ENCODE data around the gene XKR7. TPM values are rescaled to one million over a fixed set of nuclear protein-coding genes. Genes with fewer than 3 reads are reported as not detected.

Gene XKR7
- total and polyA plus RNA-seq, 5 donors from 2014 or later: 0.07 TPM; not detected in 4

DNA sequence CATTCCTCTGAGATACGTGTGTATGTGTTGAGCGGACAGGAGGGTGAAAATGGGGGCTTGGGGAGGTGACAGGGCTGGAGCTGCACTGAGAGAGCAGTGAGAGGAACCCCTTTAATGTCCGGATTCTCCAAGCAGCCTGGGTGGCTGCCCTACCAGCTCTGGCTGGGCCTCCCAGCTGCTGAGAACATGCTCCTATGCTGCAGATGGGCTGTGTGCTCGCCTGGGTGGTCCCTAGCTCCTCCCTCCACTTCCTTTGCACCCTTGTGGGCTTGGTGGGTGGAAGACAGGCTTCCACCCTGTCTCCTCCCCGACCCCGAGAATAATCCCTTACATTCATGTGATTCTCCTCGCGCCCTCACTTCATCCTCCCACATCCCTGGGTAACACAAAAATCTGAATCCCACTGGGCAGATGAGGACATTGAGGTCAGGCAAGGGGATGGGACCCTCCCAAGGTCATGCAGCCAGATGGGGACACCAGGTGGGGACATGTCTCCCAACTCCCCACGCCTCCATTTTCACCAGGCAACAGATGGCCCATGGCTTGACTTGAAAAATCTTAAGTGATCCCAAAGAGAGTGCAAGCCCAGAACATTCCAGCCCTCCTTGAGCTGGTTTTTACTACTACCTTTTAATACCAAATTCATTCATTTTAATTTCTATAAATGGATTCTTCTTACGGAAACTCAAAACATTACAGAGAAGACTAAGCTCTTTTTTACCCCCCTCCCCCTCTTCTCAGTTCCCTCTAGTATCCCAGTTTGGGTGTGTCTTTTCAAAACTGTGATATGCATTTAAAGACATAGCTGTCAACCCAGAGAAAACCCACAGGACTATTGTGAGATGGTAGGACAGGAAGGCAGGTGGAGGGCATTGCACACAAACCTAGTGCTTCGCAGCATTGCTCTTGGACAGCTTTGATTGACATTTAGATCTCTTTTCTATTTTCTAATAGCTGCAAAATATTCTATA is 11.1 kb upstream of the XKR7 start:
- no peaks in the 10 kb centered on the region for H3K9me3 ChIP-seq (ENCODE audit: control insufficient read depth in 2 of 2, low read length in 2 of 2)
- Mint-ChIP-seq H3K27me3 (peaks cover 27% of the 10 kb centered on the region), H3K9me3 (peaks cover 0 to 3% (median 0%) of the 10 kb centered on the region in 7 donors), H3K27ac (no peak overlapping the region), H3K4me3 (no peak overlapping the region), H3K36me3 (no peaks in the 10 kb centered on the region), H3K4me1 (peaks cover 0 to 5% (median 3%) of the 10 kb centered on the region in 4 donors)
- H3K4me1 ChIP-seq (ENCODE audit: control insufficient read depth, insufficient read depth, low read length, poor library complexity, severe bottlenecking): no peaks in the 10 kb centered on the region
- H3K36me3 ChIP-seq (ENCODE audit: control insufficient read depth, insufficient read depth, low read length): no peaks in the 10 kb centered on the region
- peaks cover 3% of the 10 kb centered on the region for H3K27me3 ChIP-seq (ENCODE audit: control insufficient read depth, insufficient read depth, low read length)
- DNase-seq (no peak), ATAC-seq (ENCODE audit: low read depth in 2 of 2) (no peak)
- no peak overlapping the region for H3K27ac ChIP-seq (ENCODE audit: insufficient read depth, low read length, poor library complexity, severe bottlenecking)
- H3K4me3 ChIP-seq (ENCODE audit: low read depth, low read length): no peak overlapping the region

DNA sequence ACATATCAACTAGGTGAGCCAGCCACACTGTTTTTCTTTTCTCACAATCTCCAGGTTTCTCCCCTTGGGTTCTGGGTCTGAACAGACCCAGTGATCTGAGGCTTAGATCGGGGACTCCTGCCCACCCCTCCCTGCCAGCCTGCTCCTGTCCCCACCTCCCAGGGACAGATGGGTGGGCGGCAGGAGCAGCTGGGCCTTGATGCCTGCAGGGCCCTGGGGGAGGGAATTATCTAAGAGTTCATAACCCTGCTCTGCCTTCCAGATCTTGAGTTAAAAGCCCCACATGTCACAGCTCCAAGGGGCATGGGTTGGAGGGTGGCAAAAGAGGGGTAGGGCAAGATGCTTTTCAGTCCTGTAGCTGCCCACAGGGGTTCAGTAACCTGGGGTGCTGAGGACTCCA is 5.2 kb upstream of the XKR7 start:
- DNase-seq: no peak
- Mint-ChIP-seq H3K36me3 (no peaks in the 10 kb centered on the region), H3K9me3 (peaks cover 0 to 4% (median 0%) of the 10 kb centered on the region in 7 donors), H3K27me3 (peaks cover 24% of the 10 kb centered on the region), H3K4me3 (no peak overlapping the region), H3K27ac (no peak overlapping the region), H3K4me1 (peaks cover 0 to 6% (median 3%) of the 10 kb centered on the region in 4 donors)
- no peak for ATAC-seq (ENCODE audit: low read depth in 2 of 2)
- peaks cover 1% of the 10 kb centered on the region for H3K4me1 ChIP-seq (ENCODE audit: control insufficient read depth, insufficient read depth, low read length, poor library complexity, severe bottlenecking)
- H3K9me3 ChIP-seq (ENCODE audit: control insufficient read depth in 2 of 2, low read length in 2 of 2): no peaks in the 10 kb centered on the region
- H3K27me3 ChIP-seq (ENCODE audit: control insufficient read depth, insufficient read depth, low read length): peaks cover 11% of the 10 kb centered on the region
- no peak overlapping the region for H3K27ac ChIP-seq (ENCODE audit: insufficient read depth, low read length, poor library complexity, severe bottlenecking)
- H3K4me3 ChIP-seq (ENCODE audit: low read depth, low read length): no peak overlapping the region
- no peaks in the 10 kb centered on the region for H3K36me3 ChIP-seq (ENCODE audit: control insufficient read depth, insufficient read depth, low read length)

DNA sequence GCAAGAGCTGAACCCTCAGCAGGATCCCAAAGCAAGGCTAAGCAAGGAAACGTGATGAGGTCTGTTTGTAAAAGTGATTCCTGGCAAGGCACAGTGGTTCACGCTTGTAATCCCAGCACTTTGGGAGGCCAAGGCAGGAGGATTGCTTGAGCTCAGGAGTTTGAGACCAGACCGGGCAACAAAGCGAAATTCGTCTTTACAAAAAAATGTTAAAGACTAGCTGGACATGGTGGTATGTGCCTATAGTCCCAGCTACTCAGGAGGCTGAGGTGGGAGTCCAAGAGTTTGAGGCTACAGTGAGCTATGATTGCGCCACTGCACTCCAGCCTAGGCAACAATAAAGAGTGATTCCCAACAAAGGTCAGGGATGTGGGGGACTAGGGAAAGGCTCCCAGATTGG is 4.1 kb upstream of the XKR7 start:
- H3K27ac ChIP-seq (ENCODE audit: insufficient read depth, low read length, poor library complexity, severe bottlenecking): no peak overlapping the region
- peak overlapping the region in 1 of 4 donors; percentile 1 for H3K4me3 Mint-ChIP-seq

DNA sequence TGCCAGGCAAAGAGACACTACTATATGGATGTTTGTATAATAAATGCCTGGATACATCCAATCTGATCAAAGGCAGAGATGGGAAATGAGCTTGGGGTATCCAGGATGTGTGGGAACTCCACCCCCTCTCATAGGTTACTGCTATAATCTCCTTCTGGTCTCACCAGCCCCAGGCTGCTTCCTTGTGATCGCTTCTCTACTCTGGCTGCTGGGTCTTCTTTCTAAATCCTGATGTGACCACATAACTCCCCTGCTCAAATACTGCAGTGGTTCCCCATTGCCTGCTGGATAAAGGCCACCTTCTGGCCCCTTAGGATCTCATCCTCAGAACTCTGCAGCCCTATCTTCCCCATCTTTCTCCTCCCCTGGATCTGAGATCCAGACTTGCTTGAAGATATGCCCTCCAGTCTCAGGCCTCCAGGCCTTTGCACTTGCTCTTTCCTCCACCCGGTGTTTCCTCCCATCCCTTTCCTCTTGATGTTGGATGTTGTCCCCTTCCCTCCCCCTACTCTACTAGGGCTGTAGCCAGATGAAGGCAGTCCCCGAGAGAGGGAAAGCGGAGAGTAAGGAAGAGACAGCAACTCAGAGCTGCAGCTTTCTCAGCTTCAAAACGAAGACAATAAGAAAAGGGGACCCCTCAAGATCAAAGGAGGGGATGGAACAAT is 828 bp upstream of the XKR7 start:
- Mint-ChIP-seq H3K36me3 (no peaks in the 10 kb centered on the region), H3K9me3 (peaks cover 0 to 4% (median 1%) of the 10 kb centered on the region in 7 donors), H3K4me3 (peak overlapping the region in 3 of 4 donors; percentile 63 to 79 (median 78)), H3K27me3 (peaks cover 44% of the 10 kb centered on the region), H3K4me1 (peaks cover 2 to 12% (median 5%) of the 10 kb centered on the region in 4 donors), H3K27ac (no peak overlapping the region)
- Histone ChIP-seq H3K27ac (ENCODE audit: insufficient read depth, low read length, poor library complexity, severe bottlenecking) (no peak overlapping the region), H3K4me3 (ENCODE audit: low read depth, low read length) (no peak overlapping the region), H3K27me3 (ENCODE audit: control insufficient read depth, insufficient read depth, low read length) (peaks cover 25% of the 10 kb centered on the region), H3K9me3 (ENCODE audit: control insufficient read depth in 2 of 2, low read length in 2 of 2) (no peaks in the 10 kb centered on the region), H3K4me1 (ENCODE audit: control insufficient read depth, insufficient read depth, low read length, poor library complexity, severe bottlenecking) (peaks cover 10% of the 10 kb centered on the region), H3K36me3 (ENCODE audit: control insufficient read depth, insufficient read depth, low read length) (no peaks in the 10 kb centered on the region)
- no peak for DNase-seq
- no peak for ATAC-seq (ENCODE audit: low read depth in 2 of 2)

More for the DNA sequence above, 4.1 kb upstream of the XKR7 start:
- H3K4me1 ChIP-seq (ENCODE audit: control insufficient read depth, insufficient read depth, low read length, poor library complexity, severe bottlenecking): peaks cover 10% of the 10 kb centered on the region
- Mint-ChIP-seq H3K27ac (no peak overlapping the region), H3K36me3 (no peaks in the 10 kb centered on the region), H3K4me1 (peaks cover 2 to 9% (median 5%) of the 10 kb centered on the region in 4 donors), H3K9me3 (peaks cover 0 to 4% (median 1%) of the 10 kb centered on the region in 7 donors), H3K27me3 (peaks cover 30% of the 10 kb centered on the region)
- H3K36me3 ChIP-seq (ENCODE audit: control insufficient read depth, insufficient read depth, low read length): no peaks in the 10 kb centered on the region
- no peak overlapping the region for H3K4me3 ChIP-seq (ENCODE audit: low read depth, low read length)
- ATAC-seq (ENCODE audit: low read depth in 2 of 2) (no peak), DNase-seq (no peak)
- H3K9me3 ChIP-seq (ENCODE audit: control insufficient read depth in 2 of 2, low read length in 2 of 2): no peaks in the 10 kb centered on the region
- peaks cover 11% of the 10 kb centered on the region for H3K27me3 ChIP-seq (ENCODE audit: control insufficient read depth, insufficient read depth, low read length)

DNA sequence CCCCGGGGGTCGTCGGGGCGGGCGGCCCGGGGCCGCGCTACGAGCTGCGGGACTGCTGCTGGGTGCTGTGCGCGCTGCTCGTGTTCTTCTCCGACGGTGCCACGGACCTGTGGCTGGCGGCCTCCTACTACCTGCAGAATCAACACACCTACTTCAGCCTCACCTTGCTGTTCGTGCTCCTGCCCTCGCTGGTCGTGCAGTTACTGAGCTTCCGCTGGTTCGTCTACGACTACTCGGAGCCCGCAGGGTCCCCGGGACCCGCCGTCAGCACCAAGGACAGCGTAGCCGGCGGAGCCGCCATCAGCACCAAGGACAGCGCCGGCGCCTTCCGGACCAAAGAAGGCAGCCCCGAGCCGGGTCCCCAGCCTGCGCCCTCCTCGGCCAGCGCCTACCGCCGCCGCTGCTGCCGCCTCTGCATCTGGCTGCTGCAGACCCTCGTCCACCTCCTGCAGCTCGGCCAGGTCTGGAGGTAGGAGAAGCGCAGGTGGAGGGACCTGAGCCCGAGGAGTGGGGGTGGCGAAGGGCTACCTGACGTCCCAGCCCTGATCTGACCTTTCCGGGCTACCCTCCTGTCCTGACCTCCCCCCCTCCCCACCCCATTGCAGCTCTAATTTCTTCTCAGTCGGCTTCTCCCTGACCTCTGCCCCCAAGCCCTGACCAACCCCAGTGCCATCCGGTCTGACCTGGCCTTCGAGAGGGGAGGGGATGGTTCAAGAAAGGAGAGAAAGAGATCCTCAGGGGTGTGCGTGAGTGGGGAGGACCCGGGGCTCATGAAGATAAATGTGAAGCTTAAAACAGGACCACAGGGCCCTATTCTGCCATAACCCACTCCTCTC is 558 bp downstream of the XKR7 start:
- peak; percentile 71 to 84 (median 74) for DNase-seq
- no peak overlapping the region for H3K27ac Mint-ChIP-seq
- H3K9me3 Mint-ChIP-seq: peaks cover 0 to 4% (median 1%) of the 10 kb centered on the region in 7 donors
- no peak overlapping the region for H3K4me3 ChIP-seq (ENCODE audit: low read depth, low read length)
- H3K4me1 Mint-ChIP-seq: peaks cover 2 to 12% (median 5%) of the 10 kb centered on the region in 4 donors
- no peaks in the 10 kb centered on the region for H3K36me3 Mint-ChIP-seq
- peaks cover 25% of the 10 kb centered on the region for H3K27me3 ChIP-seq (ENCODE audit: control insufficient read depth, insufficient read depth, low read length)
- ATAC-seq (ENCODE audit: low read depth in 2 of 2): peak; percentile 85
- H3K27me3 Mint-ChIP-seq: peaks cover 39% of the 10 kb centered on the region
- H3K4me3 Mint-ChIP-seq: peak overlapping the region; percentile 79 to 87 (median 84)
- H3K27ac ChIP-seq (ENCODE audit: insufficient read depth, low read length, poor library complexity, severe bottlenecking): no peak overlapping the region
- H3K9me3 ChIP-seq (ENCODE audit: control insufficient read depth in 2 of 2, low read length in 2 of 2): no peaks in the 10 kb centered on the region
- H3K36me3 ChIP-seq (ENCODE audit: control insufficient read depth, insufficient read depth, low read length): no peaks in the 10 kb centered on the region
- peaks cover 10% of the 10 kb centered on the region for H3K4me1 ChIP-seq (ENCODE audit: control insufficient read depth, insufficient read depth, low read length, poor library complexity, severe bottlenecking)

DNA sequence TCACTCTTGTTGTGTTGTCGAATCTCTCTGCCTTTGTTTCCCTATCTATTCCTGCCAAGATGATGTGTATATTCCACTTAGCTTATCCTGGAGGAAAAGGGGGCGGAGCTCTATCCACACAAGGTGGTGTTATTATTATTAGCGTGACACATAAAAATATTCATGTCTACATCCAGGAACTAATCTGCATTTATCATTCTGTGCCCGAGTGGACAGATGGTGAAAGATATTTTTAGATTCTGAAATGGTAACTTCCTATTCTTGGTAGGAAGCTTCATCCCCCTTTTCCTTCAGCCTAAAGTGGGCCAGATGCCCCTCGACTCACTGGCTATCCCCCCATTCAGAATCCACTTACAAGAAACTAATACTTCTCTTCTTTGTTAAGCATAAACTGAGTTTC is 2.0 kb downstream of the XKR7 start:
- no peaks in the 10 kb centered on the region for H3K36me3 Mint-ChIP-seq
- ATAC-seq (ENCODE audit: low read depth in 2 of 2) (no peak), DNase-seq (no peak)
- H3K9me3 Mint-ChIP-seq: peaks cover 0 to 4% (median 1%) of the 10 kb centered on the region in 7 donors
- Histone ChIP-seq H3K9me3 (ENCODE audit: control insufficient read depth in 2 of 2, low read length in 2 of 2) (no peaks in the 10 kb centered on the region), H3K36me3 (ENCODE audit: control insufficient read depth, insufficient read depth, low read length) (no peaks in the 10 kb centered on the region), H3K27ac (ENCODE audit: insufficient read depth, low read length, poor library complexity, severe bottlenecking) (no peak overlapping the region), H3K4me3 (ENCODE audit: low read depth, low read length) (no peak overlapping the region), H3K4me1 (ENCODE audit: control insufficient read depth, insufficient read depth, low read length, poor library complexity, severe bottlenecking) (peaks cover 10% of the 10 kb centered on the region), H3K27me3 (ENCODE audit: control insufficient read depth, insufficient read depth, low read length) (peaks cover 25% of the 10 kb centered on the region)
- peaks cover 41% of the 10 kb centered on the region for H3K27me3 Mint-ChIP-seq
- no peak overlapping the region for H3K27ac Mint-ChIP-seq
- H3K4me3 Mint-ChIP-seq: peak overlapping the region in 3 of 4 donors; percentile 8 to 25 (median 22)
- H3K4me1 Mint-ChIP-seq: peaks cover 2 to 12% (median 5%) of the 10 kb centered on the region in 4 donors

DNA sequence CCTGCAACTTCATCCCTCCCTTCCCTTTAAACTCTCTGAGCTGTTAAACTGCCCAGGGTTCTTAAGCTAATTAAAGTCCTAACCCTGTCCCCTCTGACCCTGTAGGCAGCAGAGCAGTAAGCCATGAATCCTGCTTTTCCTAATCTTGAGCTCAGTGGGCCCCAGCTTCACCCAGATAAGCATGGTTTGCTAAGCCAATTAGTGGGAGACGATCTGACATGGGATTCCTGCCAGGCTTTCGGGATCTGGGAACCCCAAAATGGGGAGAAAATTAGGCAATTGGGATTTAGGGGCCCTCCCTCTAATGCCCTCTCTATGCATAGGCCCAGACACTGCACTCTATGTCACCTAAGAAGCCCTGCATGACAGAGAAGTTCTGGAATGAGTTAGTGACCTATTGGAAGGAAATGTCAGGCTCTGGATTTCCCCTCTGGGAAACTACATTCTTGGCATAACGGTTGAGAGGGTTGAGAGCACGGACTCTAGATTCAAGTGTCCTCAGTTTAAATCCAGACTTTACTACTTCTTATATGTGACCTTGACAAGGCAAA is 4.6 kb downstream of the XKR7 start:
- Mint-ChIP-seq H3K27ac (no peak overlapping the region), H3K27me3 (peaks cover 42% of the 10 kb centered on the region)
- ATAC-seq (ENCODE audit: low read depth in 2 of 2): no peak

More for the DNA sequence above, 4.6 kb downstream of the XKR7 start:
- no peak for DNase-seq
- peaks cover 0 to 1% (median 0%) of the 10 kb centered on the region in 7 donors for H3K9me3 Mint-ChIP-seq
- H3K4me1 Mint-ChIP-seq: peaks cover 0 to 6% (median 3%) of the 10 kb centered on the region in 4 donors
- Histone ChIP-seq H3K4me3 (ENCODE audit: low read depth, low read length) (no peak overlapping the region), H3K27ac (ENCODE audit: insufficient read depth, low read length, poor library complexity, severe bottlenecking) (no peak overlapping the region), H3K9me3 (ENCODE audit: control insufficient read depth in 2 of 2, low read length in 2 of 2) (no peaks in the 10 kb centered on the region), H3K4me1 (ENCODE audit: control insufficient read depth, insufficient read depth, low read length, poor library complexity, severe bottlenecking) (peaks cover 10% of the 10 kb centered on the region), H3K36me3 (ENCODE audit: control insufficient read depth, insufficient read depth, low read length) (no peaks in the 10 kb centered on the region), H3K27me3 (ENCODE audit: control insufficient read depth, insufficient read depth, low read length) (peaks cover 16% of the 10 kb centered on the region)
- H3K4me3 Mint-ChIP-seq: no peak overlapping the region
- no peaks in the 10 kb centered on the region for H3K36me3 Mint-ChIP-seq
